ENCODE data around the gene EXOC3L4. TPM values are rescaled to one million over a fixed set of nuclear protein-coding genes. Genes with fewer than 3 reads are reported as not detected.

EXOC3L4 gene
- total RNA-seq, 4 donors from 2014 or later, result 0.22 to 0.68 TPM; not detected in 2

GRCh38 chr14:103142721-103143302, 48.3 kb downstream of the EXOC3L4 start:
- no peak for TF ChIP-seq CTCF (IDR thresholded peaks at IDR 0.05; ENCODE audit: low read depth)

GRCh38 chr14:103143506-103143905, 49.0 kb downstream of the EXOC3L4 start:
- TF ChIP-seq CTCF (IDR thresholded peaks at IDR 0.05; ENCODE audit: low read depth), result no peak

DNA sequence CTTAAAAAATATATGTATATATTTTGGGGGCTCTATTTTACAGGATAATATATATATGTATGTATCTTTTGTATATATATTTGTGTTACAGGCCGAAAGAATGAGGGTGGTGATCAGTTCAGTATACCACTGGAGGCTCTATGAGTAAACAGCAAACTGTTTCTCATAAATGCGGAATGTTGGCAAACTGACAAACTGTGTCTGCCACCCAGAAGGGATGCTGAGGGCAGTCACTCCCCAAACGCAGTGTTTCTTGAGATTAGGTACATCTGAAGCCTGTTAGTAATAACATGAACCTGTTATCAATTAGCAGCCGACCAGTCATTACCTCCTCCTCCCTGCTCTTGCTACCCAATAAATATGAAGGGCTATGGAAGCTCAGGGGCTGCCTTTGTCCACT, 49.6 kb downstream of the EXOC3L4 start:
- TF ChIP-seq CTCF (IDR thresholded peaks at IDR 0.05; ENCODE audit: low read depth), result no peak

DNA sequence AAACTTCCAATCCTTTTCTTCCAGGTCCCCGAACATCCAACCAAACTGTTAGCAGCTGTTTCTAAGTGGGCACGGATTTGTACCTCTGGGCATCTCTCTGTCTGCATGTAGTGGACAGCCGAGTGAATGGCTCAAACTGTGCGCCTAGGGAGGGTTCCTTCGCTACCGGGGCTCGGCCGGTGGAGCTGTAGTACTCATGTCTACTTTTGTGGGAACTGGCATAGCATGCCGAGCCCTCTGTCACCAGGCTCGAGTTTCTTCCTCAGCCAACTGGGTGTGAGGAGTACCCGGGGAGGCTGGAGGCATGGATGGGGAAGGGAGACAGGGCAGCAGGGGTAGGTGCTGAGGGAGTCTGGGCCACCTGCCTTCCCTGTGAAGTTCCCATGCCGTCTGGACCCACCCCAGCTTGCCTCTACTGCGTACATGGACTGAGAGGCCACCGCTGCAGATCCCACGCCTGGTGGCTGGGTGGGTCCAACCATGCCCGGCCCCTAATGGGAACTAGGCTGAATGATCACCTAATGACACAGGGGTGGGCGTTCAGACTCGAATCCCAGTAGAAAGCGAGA, 51.7 kb downstream of the EXOC3L4 start:
- TF ChIP-seq CTCF (IDR thresholded peaks at IDR 0.05; ENCODE audit: low read depth), result no peak

DNA sequence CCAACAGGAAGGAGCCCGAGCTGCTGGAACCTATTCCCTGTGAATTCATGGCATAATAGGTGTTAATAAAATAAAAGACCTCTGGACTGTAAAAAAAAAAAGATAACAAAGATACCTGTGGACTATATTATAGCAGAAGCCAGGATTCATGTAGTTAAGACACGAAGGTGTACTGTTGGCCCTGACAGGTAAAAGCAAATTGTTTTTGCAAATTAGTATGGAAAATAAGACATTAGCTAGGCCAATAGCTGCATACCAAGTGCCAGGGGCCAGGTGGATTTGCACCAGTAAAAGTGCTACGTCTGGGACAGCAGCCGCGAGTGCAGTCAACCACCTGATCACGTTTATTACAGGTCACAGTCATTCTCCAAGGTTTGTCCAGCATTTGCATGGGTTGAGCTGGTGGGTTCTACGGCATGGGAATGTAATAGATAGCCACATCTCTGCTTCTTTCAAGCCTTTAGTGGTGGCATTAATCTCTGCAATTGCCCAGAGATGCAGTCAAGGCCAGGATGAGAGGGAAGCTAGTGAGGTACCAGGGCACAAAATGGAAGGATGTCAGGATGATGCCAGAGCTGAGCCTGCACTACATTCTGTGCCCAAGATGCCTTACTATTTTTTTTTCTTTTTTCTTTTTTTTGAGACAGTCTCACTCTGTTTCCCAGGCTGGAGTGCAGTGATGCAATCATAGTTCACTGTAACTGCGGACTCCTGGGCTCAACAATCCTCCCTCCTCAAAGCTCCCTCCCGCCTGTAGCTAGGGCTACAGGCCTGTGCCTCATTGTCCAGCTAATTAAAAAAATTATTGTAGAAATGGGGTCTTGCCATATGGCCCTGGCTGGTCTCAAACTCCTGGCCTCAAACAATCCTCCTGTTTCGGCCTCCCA, 55.1 kb downstream of the EXOC3L4 start:
- TF ChIP-seq CTCF (IDR thresholded peaks at IDR 0.05; ENCODE audit: low read depth), result no peak

GRCh38 chr14:103151270-103151945, 56.9 kb downstream of the EXOC3L4 start:
- no peak for TF ChIP-seq CTCF (IDR thresholded peaks at IDR 0.05; ENCODE audit: low read depth)

DNA sequence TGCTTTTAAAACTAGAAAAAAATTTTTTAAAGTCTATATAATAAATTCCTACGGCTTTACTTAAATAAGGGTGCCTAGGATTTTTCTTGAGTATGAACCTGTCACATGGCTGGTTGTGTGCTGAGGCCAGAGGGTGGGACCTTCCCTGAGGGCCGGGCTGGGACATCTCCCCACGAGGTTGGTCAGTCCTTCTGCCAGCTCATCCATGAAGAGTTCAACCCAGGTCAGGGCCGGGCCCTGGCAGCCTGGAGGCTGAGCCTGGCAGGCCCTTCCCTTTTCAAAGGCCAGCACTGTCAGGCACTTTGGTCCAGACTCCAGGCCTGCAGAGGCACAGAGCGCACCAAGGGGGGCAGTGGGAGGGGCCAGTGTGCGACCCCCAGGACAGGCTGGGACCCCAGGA, 60.5 kb downstream of the EXOC3L4 start:
- TF ChIP-seq CTCF (IDR thresholded peaks at IDR 0.05; ENCODE audit: low read depth), result no peak
